OCI-LY1 (cell line): ENCODE data around the gene SULT1A3.
A peak's percentile ranks its signal among the peaks of the same experiment; 100 is the strongest.

ENCODE experiments used
- H2AFZ ChIP-seq: fragments of 200-600 bp; sonication (generic), shearing (Covaris generic); 2 replicates; pipeline ENCODE4 v1.6.0; 2014; ENCODE audit warnings: antibody characterized with exemption, mild to moderate bottlenecking, low read length
- H3F3A ChIP-seq: fragments of 200-600 bp; sonication (generic), shearing (Covaris generic); 2 replicates; pipeline ENCODE4 v1.6.0; 2014; ENCODE audit warnings: mild to moderate bottlenecking, antibody characterized with exemption, low read length, moderate library complexity; ENCODE audit not compliant: insufficient read depth
- H3K27ac ChIP-seq: fragments of 200-600 bp; sonication (generic); 2 replicates; pipeline ENCODE4 v1.5.1; 2014; ENCODE audit warnings: low read length, mixed run types, mild to moderate bottlenecking, low read depth; ENCODE audit not compliant: poor library complexity, severe bottlenecking
- H3K27me3 ChIP-seq: fragments of 200-600 bp; sonication (generic); 2 replicates; pipeline ENCODE4 v1.6.0; 2014; ENCODE audit warnings: antibody characterized with exemption, mild to moderate bottlenecking, low read length, moderate library complexity; ENCODE audit not compliant: insufficient read depth
- H3K36me3 ChIP-seq: fragments of 200-600 bp; sonication (generic); 2 replicates; pipeline ENCODE4 v1.6.1; 2014; ENCODE audit warnings: mild to moderate bottlenecking, antibody characterized with exemption, low read length, moderate library complexity, mixed read lengths; ENCODE audit not compliant: insufficient read depth
- H3K4me1 ChIP-seq: fragments of 200-600 bp; sonication (generic); 2 replicates; pipeline ENCODE4 v1.5.1; 2014; ENCODE audit warnings: mild to moderate bottlenecking, low read length, moderate library complexity; ENCODE audit not compliant: insufficient read depth, severe bottlenecking
- H3K4me2 ChIP-seq: fragments of 200-600 bp; sonication (generic), shearing (Covaris generic); 2 replicates; pipeline ENCODE4 v1.6.1; 2014; ENCODE audit warnings: low read length
- H3K4me3 ChIP-seq: fragments of 200-600 bp; sonication (generic); 2 replicates; pipeline ENCODE4 v1.5.1; 2014; ENCODE audit warnings: low read length, low read depth, mild to moderate bottlenecking, mixed read lengths; ENCODE audit not compliant: poor library complexity, severe bottlenecking
- H3K79me2 ChIP-seq: fragments of 200-600 bp; shearing (Covaris generic); 2 replicates; pipeline ENCODE4 v1.6.1; 2016; ENCODE audit warnings: mixed run types, low read length, mixed read lengths; ENCODE audit not compliant: insufficient read depth
- H3K9ac ChIP-seq: fragments of 200-600 bp; sonication (generic), shearing (Covaris generic); 2 replicates; pipeline ENCODE4 v1.6.1; 2014; ENCODE audit warnings: mild to moderate bottlenecking, low read length, mixed read lengths
- H3K9me2 ChIP-seq: fragments of 200-600 bp; sonication (generic), shearing (Covaris generic); 2 replicates; pipeline ENCODE4 v1.6.1; 2014; ENCODE audit warnings: low read depth, mild to moderate bottlenecking, low read length, mixed read lengths
- H3K9me3 ChIP-seq: fragments of 200-600 bp; shearing (Covaris generic); 2 replicates; pipeline ENCODE4 v1.6.1; 2014; ENCODE audit warnings: low read length, mixed read lengths
- H4K20me1 ChIP-seq: fragments of 200-600 bp; sonication (generic), shearing (Covaris generic); 2 replicates; pipeline ENCODE4 v1.6.0; 2016; ENCODE audit warnings: mild to moderate bottlenecking, low read length; ENCODE audit not compliant: insufficient read depth
- CTCF ChIP-seq: fragments of 200-600 bp; sonication (generic), shearing (Covaris generic); IDR thresholded peaks from 2 replicates; pipeline ENCODE4 v1.5.1; 2017; ENCODE audit warnings: mild to moderate bottlenecking, antibody characterized with exemption, low read length, moderate library complexity, mixed read lengths
- EZH2 ChIP-seq: fragments of 200-600 bp; sonication (generic), shearing (Covaris generic); IDR thresholded peaks from 2 replicates; pipeline ENCODE4 v1.8.0; 2017; ENCODE audit warnings: borderline replicate concordance, mixed run types, mild to moderate bottlenecking, antibody characterized with exemption, low read length, moderate library complexity, mixed read lengths

The SULT1A3 gene

DNA sequence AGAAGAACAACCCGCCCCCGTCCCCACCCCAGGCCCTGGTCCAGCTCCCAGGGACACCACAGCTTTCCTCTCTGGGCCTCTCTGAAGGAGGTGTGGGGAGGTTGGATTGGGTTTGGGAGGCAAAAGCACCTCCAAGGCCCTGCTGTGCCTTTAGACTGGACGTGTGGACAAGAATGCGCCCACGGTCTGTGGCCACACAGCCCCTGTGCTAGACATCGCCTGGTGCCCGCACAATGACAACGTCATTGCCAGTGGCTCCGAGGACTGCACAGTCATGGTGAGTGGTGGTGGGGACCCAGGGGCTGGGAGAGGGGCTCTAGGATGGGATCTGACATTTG, 12.6 kb upstream of the SULT1A3 start:
- H3K9me3 ChIP-seq, result no peaks in the 10 kb centered on the region
- H3K79me2 ChIP-seq, result no peaks in the 10 kb centered on the region
- H3K27ac ChIP-seq, result peak overlapping the region; percentile 98
- no peaks in the 10 kb centered on the region for H4K20me1 ChIP-seq
- no peaks in the 10 kb centered on the region for H3K27me3 ChIP-seq
- no peak overlapping the region for H2AFZ ChIP-seq
- H3F3A ChIP-seq, result no peaks in the 10 kb centered on the region
- TF ChIP-seq CTCF (no peak), EZH2 (no peak)
- H3K36me3 ChIP-seq, result peaks cover 40% of the 10 kb centered on the region
- peak overlapping the region; percentile 80 for H3K4me2 ChIP-seq
- H3K4me1 ChIP-seq, result peaks cover 37% of the 10 kb centered on the region
- peak overlapping the region; percentile 97 for H3K9ac ChIP-seq
- H3K9me2 ChIP-seq, result no peaks in the 10 kb centered on the region
- H3K4me3 ChIP-seq, result peak overlapping the region; percentile 87

- H3K4me2 ChIP-seq, result peak overlapping the region; percentile 80
- H3K4me3 ChIP-seq, result peak overlapping the region; percentile 87
- H3K4me1 ChIP-seq, result peaks cover 37% of the 10 kb centered on the region
- no peaks in the 10 kb centered on the region for H3K9me3 ChIP-seq
- TF ChIP-seq EZH2 (no peak), CTCF (peak; percentile 97)
- H2AFZ ChIP-seq, result no peak overlapping the region
- peaks cover 40% of the 10 kb centered on the region for H3K36me3 ChIP-seq
- peak overlapping the region; percentile 98 for H3K27ac ChIP-seq
- H3K79me2 ChIP-seq, result no peaks in the 10 kb centered on the region
- no peaks in the 10 kb centered on the region for H4K20me1 ChIP-seq
- H3K9ac ChIP-seq, result peak overlapping the region; percentile 97
- H3K27me3 ChIP-seq, result no peaks in the 10 kb centered on the region
- no peaks in the 10 kb centered on the region for H3F3A ChIP-seq
- H3K9me2 ChIP-seq, result no peaks in the 10 kb centered on the region
Observed at GRCh38 chr16:30186782-30187555, 12.1 kb upstream of the SULT1A3 start.

DNA sequence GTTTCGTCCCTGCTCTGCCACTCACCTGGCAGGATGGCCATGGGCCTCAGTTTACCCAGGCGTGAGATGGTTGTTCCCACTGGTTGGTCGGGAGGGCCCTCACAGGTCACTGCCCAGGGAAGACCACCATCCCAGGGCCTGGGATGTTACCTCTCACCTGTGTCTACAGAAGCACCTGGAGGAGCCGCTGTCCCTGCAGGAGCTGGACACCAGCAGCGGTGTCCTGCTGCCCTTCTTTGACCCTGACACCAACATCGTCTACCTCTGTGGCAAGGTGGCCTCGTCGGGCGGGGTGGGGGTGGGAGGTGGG, 11.5 kb upstream of the SULT1A3 start:
- no peaks in the 10 kb centered on the region for H3K9me2 ChIP-seq
- H3K36me3 ChIP-seq, result peaks cover 40% of the 10 kb centered on the region
- H4K20me1 ChIP-seq, result no peaks in the 10 kb centered on the region
- no peaks in the 10 kb centered on the region for H3K27me3 ChIP-seq
- H3F3A ChIP-seq, result no peaks in the 10 kb centered on the region
- no peak overlapping the region for H3K4me3 ChIP-seq
- H3K4me1 ChIP-seq, result peaks cover 35% of the 10 kb centered on the region
- no peaks in the 10 kb centered on the region for H3K9me3 ChIP-seq
- peak overlapping the region; percentile 98 for H3K27ac ChIP-seq
- no peak overlapping the region for H3K9ac ChIP-seq
- peak overlapping the region; percentile 80; the same call in 1 of the 2 replicates for H3K4me2 ChIP-seq
- TF ChIP-seq EZH2 (no peak), CTCF (no peak)
- no peak overlapping the region for H2AFZ ChIP-seq
- no peaks in the 10 kb centered on the region for H3K79me2 ChIP-seq
